ENCODE results near the gene TCAP.

TCAP gene

DNA sequence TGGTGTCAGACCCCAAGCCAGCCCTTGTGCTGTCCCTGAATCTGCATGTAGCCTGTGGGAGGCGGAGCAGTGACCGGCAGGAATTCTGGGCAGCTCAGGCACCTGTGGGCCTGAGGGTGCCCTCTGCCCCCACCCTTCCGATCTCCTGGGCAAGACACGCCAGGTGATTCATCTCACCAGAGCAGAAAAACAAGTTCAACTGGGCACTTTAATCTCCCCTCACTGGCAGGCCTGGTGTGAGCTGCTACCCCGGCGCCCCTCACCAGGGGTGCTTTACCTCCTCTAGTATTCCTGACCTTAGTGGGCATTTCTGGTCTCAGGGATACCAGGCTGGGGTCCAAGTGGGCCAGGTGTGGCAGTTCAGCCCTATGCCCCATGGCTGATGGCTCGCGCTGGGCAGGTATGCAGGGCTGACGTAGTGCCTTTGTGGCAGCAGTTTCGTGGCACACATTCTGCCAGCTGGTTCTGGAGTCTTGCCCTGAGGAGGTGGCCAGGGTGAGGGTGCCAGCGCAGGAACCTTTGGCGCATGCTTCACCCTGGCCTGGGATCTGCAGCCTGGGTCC is 40.7 kb downstream of the TCAP start:
- H3K4me2 ChIP-seq (ENCODE audit: low read length) = no peak overlapping the region
- no peaks in the 10 kb centered on the region for H3K27me3 ChIP-seq (ENCODE audit: insufficient read depth, low read length)
- no peaks in the 10 kb centered on the region for H3K4me1 ChIP-seq (ENCODE audit: insufficient read depth, low read length, severe bottlenecking)
- H3K36me3 ChIP-seq (ENCODE audit: insufficient read depth, low read length) = no peaks in the 10 kb centered on the region
- H3K9me2 ChIP-seq (ENCODE audit: low read depth, low read length) = no peaks in the 10 kb centered on the region
- H3K4me3 ChIP-seq (ENCODE audit: low read depth, low read length, poor library complexity, severe bottlenecking) = no peak overlapping the region
- no peaks in the 10 kb centered on the region for H3K9me3 ChIP-seq (ENCODE audit: low read length)
- no peak overlapping the region for H3K27ac ChIP-seq (ENCODE audit: low read depth, low read length, poor library complexity, severe bottlenecking)
- H4K20me1 ChIP-seq (ENCODE audit: insufficient read depth, low read length) = no peaks in the 10 kb centered on the region
- H3F3A ChIP-seq (ENCODE audit: insufficient read depth, low read length) = no peaks in the 10 kb centered on the region
- H3K9ac ChIP-seq (ENCODE audit: low read length) = no peak overlapping the region
- no peaks in the 10 kb centered on the region for H3K79me2 ChIP-seq (ENCODE audit: insufficient read depth, low read length)
- no peak overlapping the region for H2AFZ ChIP-seq (ENCODE audit: low read length)
- TF ChIP-seq, protein P1, sequence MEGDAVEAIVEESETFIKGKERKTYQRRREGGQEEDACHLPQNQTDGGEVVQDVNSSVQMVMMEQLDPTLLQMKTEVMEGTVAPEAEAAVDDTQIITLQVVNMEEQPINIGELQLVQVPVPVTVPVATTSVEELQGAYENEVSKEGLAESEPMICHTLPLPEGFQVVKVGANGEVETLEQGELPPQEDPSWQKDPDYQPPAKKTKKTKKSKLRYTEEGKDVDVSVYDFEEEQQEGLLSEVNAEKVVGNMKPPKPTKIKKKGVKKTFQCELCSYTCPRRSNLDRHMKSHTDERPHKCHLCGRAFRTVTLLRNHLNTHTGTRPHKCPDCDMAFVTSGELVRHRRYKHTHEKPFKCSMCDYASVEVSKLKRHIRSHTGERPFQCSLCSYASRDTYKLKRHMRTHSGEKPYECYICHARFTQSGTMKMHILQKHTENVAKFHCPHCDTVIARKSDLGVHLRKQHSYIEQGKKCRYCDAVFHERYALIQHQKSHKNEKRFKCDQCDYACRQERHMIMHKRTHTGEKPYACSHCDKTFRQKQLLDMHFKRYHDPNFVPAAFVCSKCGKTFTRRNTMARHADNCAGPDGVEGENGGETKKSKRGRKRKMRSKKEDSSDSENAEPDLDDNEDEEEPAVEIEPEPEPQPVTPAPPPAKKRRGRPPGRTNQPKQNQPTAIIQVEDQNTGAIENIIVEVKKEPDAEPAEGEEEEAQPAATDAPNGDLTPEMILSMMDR (IDR thresholded peaks at IDR 0.05; ENCODE audit: low read length) = no peak

DNA sequence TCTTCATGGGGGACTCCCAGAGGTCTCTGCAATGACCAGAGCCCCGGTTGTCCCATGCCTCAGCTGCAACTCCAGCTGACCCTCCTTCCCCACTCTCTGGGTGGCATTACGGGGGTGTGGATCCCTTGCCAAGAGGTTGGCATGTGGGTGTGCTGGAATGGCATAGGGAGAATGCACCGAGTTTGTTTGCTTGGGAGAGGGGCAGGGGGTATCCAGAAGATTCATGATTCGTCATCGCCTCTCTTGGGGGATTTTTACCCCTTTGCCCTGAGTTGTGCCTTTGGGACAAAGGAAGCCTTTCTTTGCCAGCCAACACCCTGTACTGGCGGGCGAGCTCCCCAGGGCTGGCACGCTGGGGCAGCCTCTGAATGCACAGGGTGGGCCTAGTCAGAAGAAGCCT is 41.2 kb downstream of the TCAP start:
- Histone ChIP-seq H3K4me3 (ENCODE audit: low read depth, low read length, poor library complexity, severe bottlenecking) (no peak overlapping the region), H3K4me1 (ENCODE audit: insufficient read depth, low read length, severe bottlenecking) (no peaks in the 10 kb centered on the region), H3K9me3 (ENCODE audit: low read length) (no peaks in the 10 kb centered on the region), H3K4me2 (ENCODE audit: low read length) (no peak overlapping the region), H3F3A (ENCODE audit: insufficient read depth, low read length) (no peaks in the 10 kb centered on the region), H3K9ac (ENCODE audit: low read length) (no peak overlapping the region), H2AFZ (ENCODE audit: low read length) (no peak overlapping the region), H3K27me3 (ENCODE audit: insufficient read depth, low read length) (no peaks in the 10 kb centered on the region), H3K27ac (ENCODE audit: low read depth, low read length, poor library complexity, severe bottlenecking) (no peak overlapping the region), H4K20me1 (ENCODE audit: insufficient read depth, low read length) (no peaks in the 10 kb centered on the region), H3K9me2 (ENCODE audit: low read depth, low read length) (no peaks in the 10 kb centered on the region), H3K79me2 (ENCODE audit: insufficient read depth, low read length) (no peaks in the 10 kb centered on the region), H3K36me3 (ENCODE audit: insufficient read depth, low read length) (no peaks in the 10 kb centered on the region)
- no peak for TF ChIP-seq EZH2 (IDR thresholded peaks at IDR 0.05; ENCODE audit: borderline replicate concordance, low read length)
- TF ChIP-seq, protein P1 (IDR thresholded peaks at IDR 0.05; ENCODE audit: low read length) = no peak

DNA sequence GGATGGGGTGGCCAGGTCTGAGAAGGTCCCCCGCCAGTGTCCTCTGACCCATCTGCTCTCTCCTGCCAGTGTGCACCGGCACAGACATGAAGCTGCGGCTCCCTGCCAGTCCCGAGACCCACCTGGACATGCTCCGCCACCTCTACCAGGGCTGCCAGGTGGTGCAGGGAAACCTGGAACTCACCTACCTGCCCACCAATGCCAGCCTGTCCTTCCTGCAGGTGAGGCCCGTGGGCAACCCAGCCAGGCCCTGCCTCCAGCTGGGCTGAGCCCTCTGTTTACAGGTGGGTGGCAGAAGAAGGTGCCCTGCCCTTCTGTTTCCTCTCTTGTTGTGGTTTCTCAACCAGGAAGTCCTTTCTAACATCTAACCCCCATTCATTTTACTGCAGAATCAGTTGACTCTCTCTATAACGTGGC is 41.8 kb downstream of the TCAP start:
- Histone ChIP-seq H2AFZ (ENCODE audit: low read length) (no peak overlapping the region), H3F3A (ENCODE audit: insufficient read depth, low read length) (no peaks in the 10 kb centered on the region), H3K4me1 (ENCODE audit: insufficient read depth, low read length, severe bottlenecking) (no peaks in the 10 kb centered on the region), H3K36me3 (ENCODE audit: insufficient read depth, low read length) (no peaks in the 10 kb centered on the region), H3K9me3 (ENCODE audit: low read length) (no peaks in the 10 kb centered on the region), H3K27me3 (ENCODE audit: insufficient read depth, low read length) (no peaks in the 10 kb centered on the region), H3K4me2 (ENCODE audit: low read length) (no peak overlapping the region), H3K9me2 (ENCODE audit: low read depth, low read length) (no peaks in the 10 kb centered on the region), H3K9ac (ENCODE audit: low read length) (no peak overlapping the region), H3K79me2 (ENCODE audit: insufficient read depth, low read length) (no peaks in the 10 kb centered on the region), H4K20me1 (ENCODE audit: insufficient read depth, low read length) (no peaks in the 10 kb centered on the region), H3K4me3 (ENCODE audit: low read depth, low read length, poor library complexity, severe bottlenecking) (no peak overlapping the region), H3K27ac (ENCODE audit: low read depth, low read length, poor library complexity, severe bottlenecking) (no peak overlapping the region)
- TF ChIP-seq EZH2 (IDR thresholded peaks at IDR 0.05; ENCODE audit: borderline replicate concordance, low read length) = no peak
- TF ChIP-seq, protein P1 (IDR thresholded peaks at IDR 0.05; ENCODE audit: low read length) = no peak

All from OCI-LY1 (cell line).